ENCODE data around the gene NNAT. TPM values are rescaled to one million over a fixed set of nuclear protein-coding genes. Genes with fewer than 3 reads are reported as not detected.

The NNAT gene
- total and polyA plus RNA-seq, 2 of the 8 experiments (the other 6 are each of a cell fraction or from before 2014, with no cell fraction given) = 66.8 to 175 TPM

DNA sequence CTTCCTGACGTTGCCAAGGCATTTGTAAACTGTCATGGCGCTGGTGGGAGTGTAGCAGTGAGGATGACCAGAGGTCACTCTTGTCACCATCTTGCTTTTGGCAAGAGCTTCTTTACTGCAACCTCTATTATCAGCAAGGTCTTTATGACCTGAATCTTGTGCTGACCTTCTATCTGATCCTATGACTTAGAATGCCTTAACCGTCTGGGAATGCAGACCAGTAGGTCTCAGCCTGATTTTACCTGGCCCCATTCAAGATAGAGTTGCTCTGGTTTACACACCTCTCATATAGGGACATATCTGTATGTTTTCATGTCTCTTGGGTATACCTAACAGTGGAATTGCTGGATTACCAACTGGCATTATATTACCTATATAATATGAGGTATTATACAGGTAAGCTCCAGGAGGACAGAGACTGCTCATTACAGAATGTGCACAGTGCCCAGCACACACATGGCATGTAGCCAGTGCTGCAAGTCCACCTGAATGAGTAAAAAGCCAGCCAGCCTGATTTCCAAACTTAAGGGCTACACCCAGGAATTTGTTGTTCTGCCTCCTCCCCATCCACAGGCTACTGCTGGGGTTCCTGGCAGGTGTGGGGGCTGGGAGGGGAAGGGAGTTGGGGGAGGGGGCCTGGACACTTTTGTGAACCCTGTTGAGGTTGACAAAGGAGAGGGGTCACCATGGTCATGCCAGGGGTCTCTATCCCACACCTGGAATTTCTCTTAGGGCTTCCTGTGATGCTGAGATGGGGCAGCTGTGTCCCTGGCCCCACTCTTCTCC, 41.8 kb downstream of the NNAT start:
- H4K5ac ChIP-seq (ENCODE audit: insufficient read length, low read depth, low read length) = no peak overlapping the region
- no peak overlapping the region for H3K4ac ChIP-seq (replicated peaks; ENCODE audit: insufficient read length, low read depth, low read length)
- H3K23ac ChIP-seq (ENCODE audit: insufficient read length) = no peak overlapping the region
- H3K56ac ChIP-seq (replicated peaks; ENCODE audit: insufficient read length, low read depth, low read length) = no peak overlapping the region
- H3K4me2 ChIP-seq (ENCODE audit: insufficient read depth in 1 of 2, low read depth in 2 of 2, low read length in 2 of 2) = no peak overlapping the region
- H3K4me3 ChIP-seq (ENCODE audit: extremely low read depth in 1 of 4, insufficient read depth in 2 of 4, low read depth in 3 of 4, low read length in 4 of 4) = no peak overlapping the region
- H3K27me3 ChIP-seq (replicated peaks in 1 of 4; ENCODE audit: control insufficient read depth in 3 of 4, extremely low read depth in 1 of 4, insufficient read depth in 3 of 4, low read length in 3 of 4) = peaks cover 0 to 13% (median 5%) of the 10 kb centered on the region in 4 experiments; a peak in 5 of 7 replicates
- no peak overlapping the region for H2BK5ac ChIP-seq (ENCODE audit: low read depth, low read length)
- no peaks in the 10 kb centered on the region for H3K36me3 ChIP-seq (ENCODE audit: control insufficient read depth in 2 of 4, insufficient read depth in 4 of 4, low read length in 3 of 4)
- H2BK20ac ChIP-seq (ENCODE audit: low read length) = no peak overlapping the region
- WGBS, 2 experiments (ENCODE audit: extremely low coverage in 1 of 2, insufficient coverage in 1 of 2, insufficient read length in 1 of 2, insufficient replicate concordance in 2 of 2, low coverage in 1 of 2, low lambda C conversion rate in 2 of 2, missing lambda C conversion rate in 1 of 2) = 80% methylated on average over 3 of the region's 3 CpGs; no CpG with 5 or more reads in 1 of the 2 experiments
- no peak overlapping the region for H2BK120ac ChIP-seq (replicated peaks; ENCODE audit: low read depth, low read length)
- H3K14ac ChIP-seq (ENCODE audit: insufficient read length) = no peak overlapping the region
- no peak overlapping the region for H2BK15ac ChIP-seq (ENCODE audit: low read length)
- H2AFZ ChIP-seq (ENCODE audit: low read length) = no peak overlapping the region
- no peak overlapping the region for H3K18ac ChIP-seq (ENCODE audit: extremely low read depth, low read length)
- H3K9me3 ChIP-seq (ENCODE audit: insufficient read depth in 2 of 2, low read depth in 1 of 2, low read length in 1 of 2) = no peaks in the 10 kb centered on the region
- H3K27ac ChIP-seq (ENCODE audit: low read depth, low read length) = no peak overlapping the region
- ChIA-PET CTCF (ENCODE audit: partially characterized antibody) (interaction anchor here (0.7 to 5.6 kb wide), 14 partner anchors 7 to 432 kb away, joined by 3 to 55 read pairs (median 7); partner anchors contain the start of gene VSTM2L), POLR2A (ENCODE audit: partially characterized antibody) (no interaction called here)
- no peak overlapping the region for H2BK12ac ChIP-seq (ENCODE audit: low read depth, low read length)
- no peak overlapping the region; the same call in 1 of the 2 replicates for H4K8ac ChIP-seq (ENCODE audit: extremely low read depth, insufficient read depth, low read length)
- H3K79me2 ChIP-seq (ENCODE audit: control insufficient read depth in 1 of 2, insufficient read depth in 2 of 2, low read length in 2 of 2) = no peaks in the 10 kb centered on the region
- H4K20me1 ChIP-seq (replicated peaks in 1 of 2; ENCODE audit: control insufficient read depth in 1 of 2, insufficient read depth in 2 of 2, low read length in 2 of 2) = no peaks in the 10 kb centered on the region
- H3K9ac ChIP-seq (replicated peaks in 1 of 4; ENCODE audit: extremely low read depth in 1 of 4, low read depth in 3 of 4, low read length in 3 of 4) = no peak overlapping the region
- no peak overlapping the region for H4K91ac ChIP-seq (replicated peaks; ENCODE audit: insufficient read length, low read length)
- no peak overlapping the region for H2AK5ac ChIP-seq (ENCODE audit: low read depth, low read length)
- FAIRE-seq = no peak
- no peak for DNase-seq (ENCODE audit: low read depth in 1 of 2, low spot score in 2 of 2)
- TF ChIP-seq CEBPB (IDR thresholded peaks at IDR 0.05; ENCODE audit: low read depth, low read length) (no peak), TAF1 (IDR thresholded peaks at IDR 0.05; ENCODE audit: low read depth, low read length) (no peak), JUND (IDR thresholded peaks at IDR 0.05; ENCODE audit: low read length) (no peak), HDAC6 (IDR thresholded peaks at IDR 0.05; ENCODE audit: low read depth, low read length) (no peak), RFX5 (IDR thresholded peaks at IDR 0.05; ENCODE audit: borderline replicate concordance, low read depth, low read length) (no peak), ZNF274 (IDR thresholded peaks at IDR 0.05; ENCODE audit: borderline replicate concordance, extremely low read depth, low read length) (no peak), CTBP2 (IDR thresholded peaks at IDR 0.05; ENCODE audit: borderline replicate concordance, insufficient read depth, insufficient read length, low read length) (no peak), GABPA (IDR thresholded peaks at IDR 0.05; ENCODE audit: borderline replicate concordance, insufficient read depth, low read length) (no peak)
- no peaks in the 10 kb centered on the region; the same call in 1 of the 2 replicates for H3K23me2 ChIP-seq (ENCODE audit: low read depth, low read length)
- no peaks in the 10 kb centered on the region for H3K79me1 ChIP-seq (ENCODE audit: low read depth, low read length)
- H3K4me1 ChIP-seq (replicated peaks in 1 of 4; ENCODE audit: control insufficient read depth in 3 of 4, insufficient read depth in 4 of 4, low read length in 3 of 4) = peaks cover 1 to 10% (median 5%) of the 10 kb centered on the region in 4 experiments; a peak in 5 of 7 replicates
